Measurements from ENCODE around the gene FAM222B. TPM values are rescaled to one million over a fixed set of nuclear protein-coding genes. Genes with fewer than 3 reads are reported as not detected.

Gene FAM222B
- total RNA-seq, 1 donor from 2014 or later = 7.1 TPM

GRCh38 chr17:28710861-28711722, 131.5 kb downstream of the FAM222B start:
- H3K27me3 Mint-ChIP-seq (ENCODE audit: insufficient read depth, low read depth) = peaks cover 9% of the 10 kb centered on the region
- H3F3A ChIP-seq (ENCODE audit: low read depth) = peaks cover 48% of the 10 kb centered on the region

GRCh38 chr17:28707339-28707720, 135.3 kb downstream of the FAM222B start:
- Histone ChIP-seq H3K27me3 (no peaks in the 10 kb centered on the region), H3K9ac (no peak overlapping the region), H3K79me2 (ENCODE audit: low read depth) (peaks cover 23% of the 10 kb centered on the region), H3K4me1 (peaks cover 18% of the 10 kb centered on the region), H3F3A (ENCODE audit: low read depth) (peaks cover 53% of the 10 kb centered on the region), H3K27ac (no peak overlapping the region), H2AFZ (replicated peaks) (no peak overlapping the region), H3K9me3 (ENCODE audit: low read depth) (no peaks in the 10 kb centered on the region), H3K36me3 (no peaks in the 10 kb centered on the region), H3K4me3 (no peak overlapping the region), H4K20me1 (ENCODE audit: low read depth) (peaks cover 31% of the 10 kb centered on the region), H3K4me2 (no peak overlapping the region)
- TF ChIP-seq, protein P1, sequence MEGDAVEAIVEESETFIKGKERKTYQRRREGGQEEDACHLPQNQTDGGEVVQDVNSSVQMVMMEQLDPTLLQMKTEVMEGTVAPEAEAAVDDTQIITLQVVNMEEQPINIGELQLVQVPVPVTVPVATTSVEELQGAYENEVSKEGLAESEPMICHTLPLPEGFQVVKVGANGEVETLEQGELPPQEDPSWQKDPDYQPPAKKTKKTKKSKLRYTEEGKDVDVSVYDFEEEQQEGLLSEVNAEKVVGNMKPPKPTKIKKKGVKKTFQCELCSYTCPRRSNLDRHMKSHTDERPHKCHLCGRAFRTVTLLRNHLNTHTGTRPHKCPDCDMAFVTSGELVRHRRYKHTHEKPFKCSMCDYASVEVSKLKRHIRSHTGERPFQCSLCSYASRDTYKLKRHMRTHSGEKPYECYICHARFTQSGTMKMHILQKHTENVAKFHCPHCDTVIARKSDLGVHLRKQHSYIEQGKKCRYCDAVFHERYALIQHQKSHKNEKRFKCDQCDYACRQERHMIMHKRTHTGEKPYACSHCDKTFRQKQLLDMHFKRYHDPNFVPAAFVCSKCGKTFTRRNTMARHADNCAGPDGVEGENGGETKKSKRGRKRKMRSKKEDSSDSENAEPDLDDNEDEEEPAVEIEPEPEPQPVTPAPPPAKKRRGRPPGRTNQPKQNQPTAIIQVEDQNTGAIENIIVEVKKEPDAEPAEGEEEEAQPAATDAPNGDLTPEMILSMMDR (IDR thresholded peaks at IDR 0.05) = no peak
- TF ChIP-seq EZH2phosphoT487 (IDR thresholded peaks at IDR 0.05) (no peak), EZH2 (IDR thresholded peaks at IDR 0.05) (no peak)
- peaks cover 5% of the 10 kb centered on the region for H3K36me3 Mint-ChIP-seq
- H3K4me3 Mint-ChIP-seq = peak overlapping the region; percentile 5
- DNase-seq (ENCODE audit: low spot score) = no peak
- H3K27me3 Mint-ChIP-seq (ENCODE audit: insufficient read depth, low read depth) = peaks cover 9% of the 10 kb centered on the region
- H3K9me3 Mint-ChIP-seq = no peaks in the 10 kb centered on the region
- H3K27ac Mint-ChIP-seq = peak overlapping the region; percentile 2
- peaks cover 34% of the 10 kb centered on the region for H3K4me1 Mint-ChIP-seq

More at GRCh38 chr17:28710861-28711722, 131.5 kb downstream of the FAM222B start:
- Histone ChIP-seq H3K27me3 (no peaks in the 10 kb centered on the region), H3K4me3 (peak overlapping the region; percentile 62), H3K79me2 (ENCODE audit: low read depth) (peaks cover 34% of the 10 kb centered on the region), H4K20me1 (ENCODE audit: low read depth) (peaks cover 5% of the 10 kb centered on the region), H3K9ac (peak overlapping the region; percentile 82), H3K4me1 (peaks cover 15% of the 10 kb centered on the region), H3K4me2 (peak overlapping the region; percentile 78), H3K9me3 (ENCODE audit: low read depth) (no peaks in the 10 kb centered on the region), H3K27ac (peak overlapping the region; percentile 97), H2AFZ (replicated peaks) (no peak overlapping the region), H3K36me3 (no peaks in the 10 kb centered on the region)
- Mint-ChIP-seq H3K27ac (peak overlapping the region; percentile 100), H3K36me3 (peaks cover 24% of the 10 kb centered on the region), H3K4me1 (peaks cover 40% of the 10 kb centered on the region), H3K4me3 (peak overlapping the region; percentile 97), H3K9me3 (no peaks in the 10 kb centered on the region)
- TF ChIP-seq, protein P1 (IDR thresholded peaks at IDR 0.05) = no peak
- TF ChIP-seq EZH2 (IDR thresholded peaks at IDR 0.05) (no peak), EZH2phosphoT487 (IDR thresholded peaks at IDR 0.05) (no peak)
- peak; percentile 98 for DNase-seq (ENCODE audit: low spot score)

DNA sequence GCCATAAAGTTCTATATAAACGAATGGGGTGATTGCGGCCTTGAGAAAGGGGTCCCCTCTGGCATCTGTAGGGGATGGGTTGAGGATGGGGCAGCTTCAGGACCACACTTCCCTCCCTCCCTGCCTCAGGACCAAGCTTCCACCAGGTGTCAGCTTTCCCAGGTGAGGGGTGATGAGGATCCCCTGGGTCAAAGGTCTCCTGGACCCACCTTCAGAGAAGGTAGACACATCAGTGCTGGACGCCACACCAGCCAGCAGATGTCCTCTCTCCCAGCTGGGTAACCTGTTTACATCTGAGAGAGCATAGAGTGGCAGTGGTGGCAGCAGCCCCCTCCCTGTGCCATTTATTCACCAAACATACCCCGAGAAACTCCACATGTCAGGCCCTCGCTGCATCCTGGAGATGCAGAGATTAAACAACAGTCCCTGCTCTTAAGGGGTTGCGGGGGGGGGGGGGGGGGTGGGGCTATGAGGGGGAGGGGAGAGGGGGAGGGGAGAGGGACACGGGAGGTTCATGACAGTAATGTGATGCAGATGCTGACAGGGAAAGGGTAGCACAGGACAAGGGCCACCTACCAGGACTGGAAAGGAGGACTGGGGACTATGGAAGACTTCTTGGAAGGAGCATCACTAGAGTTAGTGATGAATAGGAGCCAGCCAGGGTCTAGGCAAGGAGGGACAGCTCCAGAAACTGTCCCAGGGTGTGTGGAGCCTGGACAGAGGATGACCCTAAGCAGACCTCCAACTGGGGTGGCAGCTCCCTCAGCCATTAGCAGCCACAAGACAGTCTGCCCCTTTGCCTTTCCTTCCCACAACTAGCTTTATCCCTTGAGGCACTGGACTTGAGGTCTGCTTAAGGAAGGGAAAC, 135.9 kb downstream of the FAM222B start:
- peaks cover 19% of the 10 kb centered on the region for H3K4me1 ChIP-seq
- TF ChIP-seq EZH2phosphoT487 (IDR thresholded peaks at IDR 0.05) = no peak
- no peak for TF ChIP-seq EZH2 (IDR thresholded peaks at IDR 0.05)
- TF ChIP-seq, protein P1 (IDR thresholded peaks at IDR 0.05) = no peak
- H3K79me2 ChIP-seq (ENCODE audit: low read depth) = peaks cover 23% of the 10 kb centered on the region
- no peak overlapping the region for H3K4me2 ChIP-seq
- H3K27me3 ChIP-seq = no peaks in the 10 kb centered on the region
- no peak overlapping the region for H3K9ac ChIP-seq
- Mint-ChIP-seq H3K27me3 (ENCODE audit: insufficient read depth, low read depth) (peaks cover 11% of the 10 kb centered on the region), H3K36me3 (peaks cover 8% of the 10 kb centered on the region), H3K4me3 (no peak overlapping the region), H3K4me1 (peaks cover 34% of the 10 kb centered on the region), H3K27ac (peak overlapping the region; percentile 2), H3K9me3 (no peaks in the 10 kb centered on the region)
- H3K36me3 ChIP-seq = no peaks in the 10 kb centered on the region
- no peaks in the 10 kb centered on the region for H3K9me3 ChIP-seq (ENCODE audit: low read depth)
- peaks cover 50% of the 10 kb centered on the region for H3F3A ChIP-seq (ENCODE audit: low read depth)
- no peak overlapping the region for H3K4me3 ChIP-seq
- H3K27ac ChIP-seq = no peak overlapping the region
- H4K20me1 ChIP-seq (ENCODE audit: low read depth) = peaks cover 37% of the 10 kb centered on the region
- H2AFZ ChIP-seq (replicated peaks) = no peak overlapping the region
- no peak for DNase-seq (ENCODE audit: low spot score)

MicroRNAs within 50 kb of the gene (microRNA counts, 767-probe panel; counts per million panel counts)
- microRNA hsa-miR-144-3p (7,656 counts per million, percentile 93 among the panel's probes with 10 or more counts), microRNA hsa-miR-451a (460 counts per million, percentile 90 among the panel's probes with 10 or more counts)

Small RNAs within 50 kb of the gene (microRNA-seq; reads per million reads assigned to microRNA genes)
- not detected for gene MIR451B

Small RNAs within 50 kb of the gene (small RNA-seq; reads per million reads assigned to genes)
- gene RF00019 = not detected
- not detected for gene SNORD42A
- not detected for gene SNORD42B
- gene SNORD4A = not detected
- not detected for gene SNORD4B

Other genes with a start within 250 kb of the FAM222B start
- gene SPAG5, start 243.8 kb downstream of the FAM222B start, total RNA-seq (ENCODE audit: low replicate concordance) = 141 TPM in 2 replicates
- gene RSKR, start 228.6 kb downstream of the FAM222B start, total RNA-seq (ENCODE audit: low replicate concordance) = 26.5 and 31.8 TPM in 2 replicates
- 91.2 and 130 TPM in 2 replicates for gene BLTP2, start 197.6 kb downstream of the FAM222B start, total RNA-seq (ENCODE audit: low replicate concordance)
- gene SDF2, start 180.9 kb downstream of the FAM222B start, total RNA-seq (ENCODE audit: low replicate concordance) = 34.3 and 62.7 TPM in 2 replicates
- 29.9 and 38.6 TPM in 2 replicates for gene SUPT6H, start 180.6 kb downstream of the FAM222B start, total RNA-seq (ENCODE audit: low replicate concordance)
- gene PROCA1, start 130.9 kb downstream of the FAM222B start, total RNA-seq (ENCODE audit: low replicate concordance) = 12.5 and 32.7 TPM in 2 replicates
- gene RAB34, start 124.9 kb downstream of the FAM222B start, total RNA-seq (ENCODE audit: low replicate concordance) = 82.8 and 133 TPM in 2 replicates
- gene RPL23A, start 122.8 kb downstream of the FAM222B start, total RNA-seq (ENCODE audit: low replicate concordance) = 581 and 932 TPM in 2 replicates
- gene TLCD1, start 116.6 kb downstream of the FAM222B start, total RNA-seq (ENCODE audit: low replicate concordance) = 10.0 and 13.4 TPM in 2 replicates
- 3.7 and 9.2 TPM in 2 replicates for gene NEK8, start 114.0 kb downstream of the FAM222B start, total RNA-seq (ENCODE audit: low replicate concordance)
- gene TRAF4, start 98.8 kb downstream of the FAM222B start, total RNA-seq (ENCODE audit: low replicate concordance) = 32.2 and 94.1 TPM in 2 replicates
- gene ERAL1, start 12.2 kb upstream of the FAM222B start, total RNA-seq (ENCODE audit: low replicate concordance) = 25.8 and 44.8 TPM in 2 replicates
- gene FLOT2, start 54.9 kb upstream of the FAM222B start, total RNA-seq (ENCODE audit: low replicate concordance) = 84.0 and 131 TPM in 2 replicates
- gene DHRS13, start 60.3 kb upstream of the FAM222B start, total RNA-seq (ENCODE audit: low replicate concordance) = 25.6 and 36.0 TPM in 2 replicates
- gene PHF12, start 108.7 kb upstream of the FAM222B start, total RNA-seq (ENCODE audit: low replicate concordance) = 49.1 and 54.3 TPM in 2 replicates
- gene SEZ6, start 163.2 kb upstream of the FAM222B start, total RNA-seq (ENCODE audit: low replicate concordance) = 1.5 and 4.9 TPM in 2 replicates
- 3.7 and 8.8 TPM in 2 replicates for gene PIPOX, start 200.4 kb upstream of the FAM222B start, total RNA-seq (ENCODE audit: low replicate concordance)